Body of pancreas (tissue), 4 donors: Measurements from ENCODE around the gene KCTD3. TPM values are rescaled to one million over a fixed set of nuclear protein-coding genes. Genes with fewer than 3 reads are reported as not detected.

ENCODE experiments used
- ATAC-seq: fragments of 150-250 bp; one replicate; pipeline ENCODE4 v1.9.1; 2016
- DNase-seq, 4 donors: peaks; one replicate each; pipeline ENCODE4 v3.0.0-alpha.2; 2019
- H3K27ac ChIP-seq, 4 donors: fragments of 200-600 bp; sonication (generic); 1 replicate in 3 of 4; 2 replicates in 1 of 4; pipeline versions ENCODE4 v1.5.1 to v1.6.1; 2016 to 2019; ENCODE audit warnings: mild to moderate bottlenecking in 1 of 4, mixed read lengths in 1 of 4, moderate library complexity in 1 of 4
- H3K27me3 ChIP-seq, 2 donors: fragments of 200-600 bp; sonication (generic); one replicate each; pipeline ENCODE4 v1.6.0; 2016; ENCODE audit warnings: mild to moderate bottlenecking in 1 of 2
- H3K36me3 ChIP-seq, 2 donors: fragments of 200-600 bp; sonication (generic); replicated peaks in 1 of 2; 2 replicates each; pipeline ENCODE4 v1.5.1; 2016; ENCODE audit warnings: low read depth in 2 of 2; ENCODE audit not compliant: insufficient read depth in 1 of 2
- H3K4me1 ChIP-seq: fragments of 200-600 bp; sonication (generic); one replicate; pipeline ENCODE4 v1.6.0; 2016
- H3K4me3 ChIP-seq, 2 donors: fragments of 200-600 bp; sonication (generic); 1 replicate in 1 of 2; 2 replicates in 1 of 2; pipeline ENCODE4 v1.5.1; 2016 to 2019
- H3K9me3 ChIP-seq, 3 donors: fragments of 200-600 bp; sonication (generic); 1 replicate in 2 of 3; 2 replicates in 1 of 3; pipeline ENCODE4 v1.5.1; 2016
- CTCF ChIP-seq, 7 experiments: fragments of 450-650 bp in 4 of 7; fragments of 200-600 bp in 3 of 7; sonication (generic) in 3 of 7; IDR thresholded peaks; one replicate each; pipeline ENCODE4 v1.5.1; 2016 to 2019; ENCODE audit warnings: antibody characterized with exemption in 7 of 7
- POLR2A ChIP-seq, 3 donors: fragments of 450-650 bp; IDR thresholded peaks; one replicate each; pipeline ENCODE4 v1.6.1; 2016; ENCODE audit warnings: antibody characterized with exemption in 3 of 3, mild to moderate bottlenecking in 2 of 3
- WGBS, 2 donors: methylation state at CpG; one replicate each; pipeline ENCODE4 v1.1.5; 2017; 5-methylcytosine and 5-hydroxymethylcytosine counted together
- intact Hi-C: fragments of 100-400 bp; cut with DNase I; formaldehyde crosslinking; loops from one replicate; pipeline ENCODE4 v1.15.1; 2023
- total RNA-seq, 2 donors: library from RNA; depleted of rRNA; stranded (reverse); fragments of >200 nt; gene quantifications; one replicate each; pipeline ENCODE4 v1.1.0, GENCODE V29; 2016

The KCTD3 gene
- total RNA-seq, 2 donors from 2014 or later: 31.6 to 38.7 TPM

GRCh38 chr1:215567491-215568298 is 591 bp downstream of the KCTD3 start:
- peak; percentile 70 for ATAC-seq
- peaks cover 36% of the 10 kb centered on the region for H3K4me1 ChIP-seq
- peak; percentile 60 to 73 (median 66) for DNase-seq
- peak overlapping the region; percentile 45 to 83 for H3K4me3 ChIP-seq
- peak in 2 of 3 donors; percentile 62 to 74 for TF ChIP-seq POLR2A (IDR thresholded peaks at IDR 0.05)
- TF ChIP-seq CTCF (IDR thresholded peaks at IDR 0.05): peak in 1 of 7 experiments; percentile 8
- H3K36me3 ChIP-seq: peaks cover 0 to 8% of the 10 kb centered on the region in 2 donors
- no peaks in the 10 kb centered on the region for H3K9me3 ChIP-seq
- H3K27ac ChIP-seq: peak overlapping the region; percentile 81 to 98 (median 95)
- H3K27me3 ChIP-seq: no peaks in the 10 kb centered on the region
- WGBS, 2 donors: 1% methylated on average over 32 to 63 of the region's 63 CpGs
- intact Hi-C loops: no loop called here

GRCh38 chr1:215568299-215568692 is 1.2 kb downstream of the KCTD3 start:
- Histone ChIP-seq H3K36me3 (peaks cover 0 to 8% of the 10 kb centered on the region in 2 donors), H3K9me3 (no peaks in the 10 kb centered on the region), H3K27ac (peak overlapping the region; percentile 81 to 98 (median 95)), H3K4me3 (peak overlapping the region; percentile 45 to 83), H3K4me1 (peaks cover 42% of the 10 kb centered on the region), H3K27me3 (no peaks in the 10 kb centered on the region)
- intact Hi-C loops: no loop called here
- TF ChIP-seq POLR2A (IDR thresholded peaks at IDR 0.05) (no peak), CTCF (IDR thresholded peaks at IDR 0.05) (no peak)
- DNase-seq: peak in 2 of 4 donors; percentile 27 to 31
- WGBS, 2 donors: 0% methylated on average over 4 to 5 of the region's 5 CpGs
- no peak for ATAC-seq

- peak overlapping the region in 3 of 4 donors; percentile 93 to 98 (median 97) for H3K27ac ChIP-seq
- no peak for DNase-seq
- no peak for TF ChIP-seq CTCF (IDR thresholded peaks at IDR 0.05)
- peak in 1 of 3 donors; percentile 28 for TF ChIP-seq POLR2A (IDR thresholded peaks at IDR 0.05)
- H3K36me3 ChIP-seq: peaks cover 0 to 8% of the 10 kb centered on the region in 2 donors
- H3K4me3 ChIP-seq: no peak overlapping the region
- H3K27me3 ChIP-seq: no peaks in the 10 kb centered on the region
- intact Hi-C loops: no loop called here
- H3K4me1 ChIP-seq: peaks cover 45% of the 10 kb centered on the region
- whole genome bisulfite sequencing, 2 donors: 14 to 18% methylated on average over 3 of the region's 3 CpGs
- ATAC-seq: peak; percentile 27
- H3K9me3 ChIP-seq: no peaks in the 10 kb centered on the region
These were observed 3.1 kb downstream of the KCTD3 start for GRCh38 chr1:215569986-215570824.

- Histone ChIP-seq H3K27ac (no peak overlapping the region), H3K9me3 (no peaks in the 10 kb centered on the region), H3K4me1 (no peaks in the 10 kb centered on the region), H3K27me3 (no peaks in the 10 kb centered on the region), H3K4me3 (no peak overlapping the region), H3K36me3 (peaks cover 14 to 17% of the 10 kb centered on the region in 2 donors)
- no peak for ATAC-seq
- WGBS, 2 donors: 91 to 94% methylated on average over 2 of the region's 2 CpGs
- no peak for DNase-seq
- TF ChIP-seq POLR2A (IDR thresholded peaks at IDR 0.05): no peak
- TF ChIP-seq CTCF (IDR thresholded peaks at IDR 0.05): no peak
- intact Hi-C loops: no loop called here
These were observed 14.8 kb downstream of the KCTD3 start for GRCh38 chr1:215581896-215582295.
